Measurements from ENCODE around the gene MR1.

Gene MR1

DNA sequence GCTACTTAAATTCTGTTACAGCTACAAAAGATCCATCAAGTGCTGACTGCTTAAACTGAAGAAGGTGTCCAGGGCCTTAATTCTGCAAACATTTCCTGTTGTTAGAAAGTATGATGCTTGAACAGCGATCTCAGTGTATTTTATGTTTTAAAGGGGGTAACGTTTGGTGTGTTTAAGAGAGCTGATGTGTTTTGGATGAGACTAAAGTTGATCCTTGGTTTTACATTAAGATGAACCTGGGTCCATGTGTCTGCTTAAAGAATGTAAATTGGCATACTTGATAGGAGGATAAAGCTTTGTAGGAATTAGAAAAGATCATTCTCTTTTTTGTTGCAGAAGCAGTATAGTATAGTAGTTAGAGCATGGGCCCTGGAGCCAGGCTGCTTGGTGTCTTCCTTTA is 58.3 kb downstream of the MR1 start:
- Histone ChIP-seq H3K4me3 (ENCODE audit: low read depth, low read length) (peak overlapping the region; percentile 96), H3K4me1 (ENCODE audit: control insufficient read depth, insufficient read depth, low read length) (peaks cover 18% of the 10 kb centered on the region), H3K27ac (ENCODE audit: extremely low read depth, low read depth, low read length) (no peak overlapping the region), H3K36me3 (ENCODE audit: control insufficient read depth in 2 of 2, insufficient read depth in 1 of 2, low read length in 2 of 2) (peaks cover 0 to 37% of the 10 kb centered on the region in 2 experiments; a peak in 2 of 3 replicates), H3K9me3 (ENCODE audit: control insufficient read depth, insufficient read depth, low read depth, low read length) (no peaks in the 10 kb centered on the region)
- no peak for TF ChIP-seq ZNF768 (tag by site-specific recombination; IDR thresholded peaks at IDR 0.05)
- TF ChIP-seq ZNF133 (tag by site-specific recombination; IDR thresholded peaks at IDR 0.05): no peak
- TF ChIP-seq, protein P1, sequence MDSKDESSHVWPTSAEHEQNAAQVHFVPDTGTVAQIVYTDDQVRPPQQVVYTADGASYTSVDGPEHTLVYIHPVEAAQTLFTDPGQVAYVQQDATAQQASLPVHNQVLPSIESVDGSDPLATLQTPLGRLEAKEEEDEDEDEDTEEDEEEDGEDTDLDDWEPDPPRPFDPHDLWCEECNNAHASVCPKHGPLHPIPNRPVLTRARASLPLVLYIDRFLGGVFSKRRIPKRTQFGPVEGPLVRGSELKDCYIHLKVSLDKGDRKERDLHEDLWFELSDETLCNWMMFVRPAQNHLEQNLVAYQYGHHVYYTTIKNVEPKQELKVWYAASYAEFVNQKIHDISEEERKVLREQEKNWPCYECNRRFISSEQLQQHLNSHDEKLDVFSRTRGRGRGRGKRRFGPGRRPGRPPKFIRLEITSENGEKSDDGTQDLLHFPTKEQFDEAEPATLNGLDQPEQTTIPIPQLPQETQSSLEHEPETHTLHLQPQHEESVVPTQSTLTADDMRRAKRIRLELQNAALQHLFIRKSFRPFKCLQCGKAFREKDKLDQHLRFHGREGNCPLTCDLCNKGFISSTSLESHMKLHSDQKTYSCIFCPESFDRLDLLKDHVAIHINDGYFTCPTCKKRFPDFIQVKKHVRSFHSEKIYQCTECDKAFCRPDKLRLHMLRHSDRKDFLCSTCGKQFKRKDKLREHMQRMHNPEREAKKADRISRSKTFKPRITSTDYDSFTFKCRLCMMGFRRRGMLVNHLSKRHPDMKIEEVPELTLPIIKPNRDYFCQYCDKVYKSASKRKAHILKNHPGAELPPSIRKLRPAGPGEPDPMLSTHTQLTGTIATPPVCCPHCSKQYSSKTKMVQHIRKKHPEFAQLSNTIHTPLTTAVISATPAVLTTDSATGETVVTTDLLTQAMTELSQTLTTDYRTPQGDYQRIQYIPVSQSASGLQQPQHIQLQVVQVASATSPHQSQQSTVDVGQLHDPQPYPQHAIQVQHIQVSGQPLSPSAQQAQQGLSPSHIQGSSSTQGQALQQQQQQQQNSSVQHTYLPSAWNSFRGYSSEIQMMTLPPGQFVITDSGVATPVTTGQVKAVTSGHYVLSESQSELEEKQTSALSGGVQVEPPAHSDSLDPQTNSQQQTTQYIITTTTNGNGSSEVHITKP (tag by site-specific recombination; IDR thresholded peaks at IDR 0.05): 0 out of 2 replicates have a peak, but pooled peaks have one; percentile 11
- 0 out of 2 replicates have a peak, but pooled peaks have one; percentile 53 for TF ChIP-seq ZFP69B (tag by site-specific recombination; IDR thresholded peaks at IDR 0.05)
- TF ChIP-seq FEZF1 (tag by site-specific recombination; IDR thresholded peaks at IDR 0.05): no peak
- TF ChIP-seq, protein P2, sequence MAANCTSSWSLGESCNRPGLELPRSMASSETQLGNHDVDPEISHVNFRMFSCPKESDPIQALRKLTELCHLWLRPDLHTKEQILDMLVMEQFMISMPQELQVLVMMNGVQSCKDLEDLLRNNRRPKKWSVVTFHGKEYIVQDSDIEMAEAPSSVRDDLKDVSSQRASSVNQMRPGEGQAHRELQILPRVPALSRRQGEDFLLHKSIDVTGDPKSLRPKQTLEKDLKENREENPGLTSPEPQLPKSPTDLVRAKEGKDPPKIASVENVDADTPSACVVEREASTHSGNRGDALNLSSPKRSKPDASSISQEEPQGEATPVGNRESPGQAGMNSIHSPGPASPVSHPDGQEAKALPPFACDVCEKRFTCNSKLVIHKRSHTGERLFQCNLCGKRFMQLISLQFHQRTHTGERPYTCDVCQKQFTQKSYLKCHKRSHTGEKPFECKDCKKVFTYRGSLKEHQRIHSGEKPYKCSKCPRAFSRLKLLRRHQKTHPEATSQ (tag by site-specific recombination; IDR thresholded peaks at IDR 0.05): no peak
- TF ChIP-seq, protein P3, sequence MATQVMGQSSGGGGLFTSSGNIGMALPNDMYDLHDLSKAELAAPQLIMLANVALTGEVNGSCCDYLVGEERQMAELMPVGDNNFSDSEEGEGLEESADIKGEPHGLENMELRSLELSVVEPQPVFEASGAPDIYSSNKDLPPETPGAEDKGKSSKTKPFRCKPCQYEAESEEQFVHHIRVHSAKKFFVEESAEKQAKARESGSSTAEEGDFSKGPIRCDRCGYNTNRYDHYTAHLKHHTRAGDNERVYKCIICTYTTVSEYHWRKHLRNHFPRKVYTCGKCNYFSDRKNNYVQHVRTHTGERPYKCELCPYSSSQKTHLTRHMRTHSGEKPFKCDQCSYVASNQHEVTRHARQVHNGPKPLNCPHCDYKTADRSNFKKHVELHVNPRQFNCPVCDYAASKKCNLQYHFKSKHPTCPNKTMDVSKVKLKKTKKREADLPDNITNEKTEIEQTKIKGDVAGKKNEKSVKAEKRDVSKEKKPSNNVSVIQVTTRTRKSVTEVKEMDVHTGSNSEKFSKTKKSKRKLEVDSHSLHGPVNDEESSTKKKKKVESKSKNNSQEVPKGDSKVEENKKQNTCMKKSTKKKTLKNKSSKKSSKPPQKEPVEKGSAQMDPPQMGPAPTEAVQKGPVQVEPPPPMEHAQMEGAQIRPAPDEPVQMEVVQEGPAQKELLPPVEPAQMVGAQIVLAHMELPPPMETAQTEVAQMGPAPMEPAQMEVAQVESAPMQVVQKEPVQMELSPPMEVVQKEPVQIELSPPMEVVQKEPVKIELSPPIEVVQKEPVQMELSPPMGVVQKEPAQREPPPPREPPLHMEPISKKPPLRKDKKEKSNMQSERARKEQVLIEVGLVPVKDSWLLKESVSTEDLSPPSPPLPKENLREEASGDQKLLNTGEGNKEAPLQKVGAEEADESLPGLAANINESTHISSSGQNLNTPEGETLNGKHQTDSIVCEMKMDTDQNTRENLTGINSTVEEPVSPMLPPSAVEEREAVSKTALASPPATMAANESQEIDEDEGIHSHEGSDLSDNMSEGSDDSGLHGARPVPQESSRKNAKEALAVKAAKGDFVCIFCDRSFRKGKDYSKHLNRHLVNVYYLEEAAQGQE (tag by site-specific recombination; IDR thresholded peaks at IDR 0.05): no peak
- TF ChIP-seq OVOL3 (tag by site-specific recombination; IDR thresholded peaks at IDR 0.05): no peak
- TF ChIP-seq ZBTB8A (tag by site-specific recombination; IDR thresholded peaks at IDR 0.05): no peak
- TF ChIP-seq, protein P4, sequence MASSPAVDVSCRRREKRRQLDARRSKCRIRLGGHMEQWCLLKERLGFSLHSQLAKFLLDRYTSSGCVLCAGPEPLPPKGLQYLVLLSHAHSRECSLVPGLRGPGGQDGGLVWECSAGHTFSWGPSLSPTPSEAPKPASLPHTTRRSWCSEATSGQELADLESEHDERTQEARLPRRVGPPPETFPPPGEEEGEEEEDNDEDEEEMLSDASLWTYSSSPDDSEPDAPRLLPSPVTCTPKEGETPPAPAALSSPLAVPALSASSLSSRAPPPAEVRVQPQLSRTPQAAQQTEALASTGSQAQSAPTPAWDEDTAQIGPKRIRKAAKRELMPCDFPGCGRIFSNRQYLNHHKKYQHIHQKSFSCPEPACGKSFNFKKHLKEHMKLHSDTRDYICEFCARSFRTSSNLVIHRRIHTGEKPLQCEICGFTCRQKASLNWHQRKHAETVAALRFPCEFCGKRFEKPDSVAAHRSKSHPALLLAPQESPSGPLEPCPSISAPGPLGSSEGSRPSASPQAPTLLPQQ (tag by site-specific recombination; IDR thresholded peaks at IDR 0.05): peak; percentile 78; the same call in 1 of the 2 replicates
- no peak for TF ChIP-seq ZNF514 (tag by site-specific recombination; IDR thresholded peaks at IDR 0.05)
- ChIA-PET POLR2A (interaction anchor here (0.8 to 6.6 kb wide), 7 partner anchors 8 to 70 kb away, joined by 3 to 163 read pairs (median 5); partner anchors contain the start of gene STX6), CTCF (interaction anchor here (0.5 to 3.9 kb wide), 7 partner anchors 9 to 210 kb away, joined by 3 to 36 read pairs (median 4); no protein-coding TSS in a partner anchor)

DNA sequence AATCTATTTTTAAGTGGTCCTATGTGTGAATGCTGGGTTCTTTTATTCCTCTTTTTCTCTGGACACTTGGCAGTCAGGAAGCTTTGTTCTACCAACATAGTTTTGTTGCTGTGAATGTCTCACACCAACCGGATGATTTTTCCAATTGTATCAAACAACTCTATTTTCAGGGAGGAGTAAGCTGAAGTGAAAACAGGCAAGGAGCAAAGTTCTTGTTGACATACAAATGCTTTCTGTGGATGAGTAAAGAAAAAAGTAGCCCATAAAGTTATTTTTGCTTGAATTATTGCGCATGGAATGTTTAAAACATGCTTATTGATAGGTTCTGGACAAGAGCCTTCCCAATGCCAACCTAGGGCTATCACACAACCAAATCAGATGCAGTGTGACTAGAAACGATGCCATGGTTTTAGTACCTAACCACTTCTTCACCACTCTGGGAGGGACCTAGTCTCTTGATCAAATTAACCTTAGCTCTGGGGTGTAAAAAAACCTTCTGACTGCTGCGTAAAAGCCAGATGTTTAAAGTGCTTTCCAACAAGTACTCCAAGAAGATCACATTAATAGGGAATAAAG is 59.2 kb downstream of the MR1 start:
- TF ChIP-seq ZNF473 (tag by site-specific recombination; IDR thresholded peaks at IDR 0.05) (no peak), ZNF792 (tag by site-specific recombination; IDR thresholded peaks at IDR 0.05) (no peak)
- TF ChIP-seq, protein P5, sequence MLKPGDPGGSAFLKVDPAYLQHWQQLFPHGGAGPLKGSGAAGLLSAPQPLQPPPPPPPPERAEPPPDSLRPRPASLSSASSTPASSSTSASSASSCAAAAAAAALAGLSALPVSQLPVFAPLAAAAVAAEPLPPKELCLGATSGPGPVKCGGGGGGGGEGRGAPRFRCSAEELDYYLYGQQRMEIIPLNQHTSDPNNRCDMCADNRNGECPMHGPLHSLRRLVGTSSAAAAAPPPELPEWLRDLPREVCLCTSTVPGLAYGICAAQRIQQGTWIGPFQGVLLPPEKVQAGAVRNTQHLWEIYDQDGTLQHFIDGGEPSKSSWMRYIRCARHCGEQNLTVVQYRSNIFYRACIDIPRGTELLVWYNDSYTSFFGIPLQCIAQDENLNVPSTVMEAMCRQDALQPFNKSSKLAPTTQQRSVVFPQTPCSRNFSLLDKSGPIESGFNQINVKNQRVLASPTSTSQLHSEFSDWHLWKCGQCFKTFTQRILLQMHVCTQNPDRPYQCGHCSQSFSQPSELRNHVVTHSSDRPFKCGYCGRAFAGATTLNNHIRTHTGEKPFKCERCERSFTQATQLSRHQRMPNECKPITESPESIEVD (tag by site-specific recombination; IDR thresholded peaks at IDR 0.05): 0 out of 2 replicates have a peak, but pooled peaks have one; percentile 24

More for the DNA sequence above, 59.2 kb downstream of the MR1 start:
- ChIA-PET POLR2A (interaction anchor here (1.3 to 6.6 kb wide), 4 partner anchors 8 to 45 kb away, joined by 3 to 163 read pairs (median 8); no protein-coding TSS in a partner anchor), CTCF (interaction anchor here (0.6 to 3.9 kb wide), 5 partner anchors 12 to 211 kb away, joined by 3 to 36 read pairs (median 4); no protein-coding TSS in a partner anchor)
- no peak overlapping the region for H3K4me3 ChIP-seq (ENCODE audit: low read depth, low read length)
- H3K9me3 ChIP-seq (ENCODE audit: control insufficient read depth, insufficient read depth, low read depth, low read length): no peaks in the 10 kb centered on the region
- H3K27ac ChIP-seq (ENCODE audit: extremely low read depth, low read depth, low read length): no peak overlapping the region
- H3K36me3 ChIP-seq (ENCODE audit: control insufficient read depth in 2 of 2, insufficient read depth in 1 of 2, low read length in 2 of 2): peaks cover 0 to 37% of the 10 kb centered on the region in 2 experiments; a peak in 2 of 3 replicates
- peaks cover 22% of the 10 kb centered on the region for H3K4me1 ChIP-seq (ENCODE audit: control insufficient read depth, insufficient read depth, low read length)

Data from HEK293 (cell line).